ENCODE data around the gene TMEM50A.
"Not testable (repeated sequence)": the region's sequence is repeated elsewhere in the genome, so short reads cannot be mapped to it uniquely, and the experiment has no call there.

The TMEM50A gene

GRCh38 chr1:25338188-25338981 is at the start of gene TMEM50A:
Gene TMEM50A (plus strand): TSS chr1:25338334. CDS start chr1:25340487, 2,153 bp downstream.
- DNase-seq = peak; percentile 90

- DNase-seq = not testable (repeated sequence)
Observed at GRCh38 chr1:25288573-25289101, 49.5 kb upstream of the TMEM50A start.

GRCh38 chr1:25290043-25290442 is 48.1 kb upstream of the TMEM50A start:
- not testable (repeated sequence) for DNase-seq

DNA sequence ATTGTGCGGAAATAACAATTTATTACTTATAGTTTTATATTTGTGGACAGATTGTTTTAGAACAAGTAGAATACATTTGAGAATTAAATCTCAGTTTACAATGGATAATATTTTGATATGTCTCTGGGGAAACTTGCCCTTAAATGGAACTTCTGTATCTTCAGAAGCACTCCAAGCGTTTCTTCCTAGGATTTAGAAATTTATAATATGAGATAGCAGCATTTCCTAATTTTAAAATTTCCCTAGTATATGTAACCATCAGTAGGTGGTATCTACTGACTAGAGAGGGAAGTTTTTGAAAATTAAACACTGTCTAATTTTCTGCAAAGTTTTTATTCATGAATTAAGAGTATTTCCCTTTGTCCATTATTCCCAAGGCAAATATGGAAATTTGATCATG is 44.7 kb upstream of the TMEM50A start:
- not testable (repeated sequence) for DNase-seq

DNA sequence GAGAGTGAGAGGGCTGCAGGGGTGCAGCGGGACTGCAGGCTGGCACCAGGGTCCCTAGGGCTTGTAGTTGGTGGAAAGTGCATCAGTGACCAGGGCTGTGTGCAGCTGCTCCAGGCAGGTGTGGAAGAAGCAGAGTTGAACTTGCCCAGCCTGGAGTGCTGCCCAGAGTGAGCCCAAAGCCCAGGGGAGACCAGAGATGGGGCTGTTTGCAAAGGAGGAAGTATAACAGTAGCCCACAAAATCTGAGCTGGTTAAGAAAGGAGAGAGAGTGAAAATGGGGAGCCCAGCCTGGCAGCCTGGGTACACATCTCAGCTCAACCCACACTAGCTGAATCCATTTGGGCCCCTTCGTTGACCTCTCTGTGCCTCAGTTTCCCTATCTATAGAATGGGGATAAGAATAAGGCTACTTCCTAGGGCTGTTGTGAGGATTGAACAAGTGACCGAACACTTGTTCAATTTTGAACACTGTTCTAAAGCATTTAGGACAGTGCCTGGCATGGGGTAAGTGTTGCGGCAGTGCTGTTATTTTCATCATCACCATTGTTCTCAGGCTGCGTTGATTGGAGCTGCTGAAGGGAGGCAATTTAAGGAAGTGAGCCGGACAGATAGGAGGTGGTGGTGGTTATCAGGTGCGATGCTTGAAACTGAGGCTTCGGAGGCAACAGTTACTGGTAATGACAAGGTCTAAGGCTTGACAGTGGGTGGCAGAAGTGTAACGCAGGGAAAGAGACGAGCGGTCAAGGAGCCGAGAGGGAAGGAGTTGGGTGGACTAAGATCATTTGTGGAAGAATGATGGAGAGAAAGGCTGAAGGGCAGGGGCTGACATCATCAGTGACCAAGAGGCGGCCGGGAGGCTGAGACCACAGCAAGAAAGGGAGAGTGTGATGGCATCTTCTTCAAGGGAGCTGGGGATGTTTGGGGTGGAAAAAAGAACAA is 43.0 kb upstream of the TMEM50A start:
- DNase-seq = not testable (repeated sequence)

DNA sequence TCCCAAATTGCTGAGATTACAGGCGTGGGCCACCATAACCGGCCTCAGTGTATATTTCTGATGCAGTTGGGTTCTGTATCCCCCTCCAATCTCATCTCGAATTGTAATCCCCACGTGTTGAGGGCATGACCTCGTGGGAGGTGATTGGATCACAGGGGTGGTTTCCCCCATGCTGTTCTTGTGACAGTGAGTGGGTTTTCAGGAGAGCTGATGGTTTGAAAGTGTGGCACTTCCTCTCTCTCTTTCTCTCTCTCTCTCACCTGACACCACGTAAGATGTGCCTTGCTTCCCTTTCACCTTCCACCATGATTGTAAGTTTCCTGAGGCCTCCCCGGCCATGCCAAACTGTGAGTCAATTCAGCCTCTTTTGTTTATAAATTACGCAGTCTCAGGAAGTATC is 41.6 kb upstream of the TMEM50A start:
- DNase-seq = not testable (repeated sequence)

- DNase-seq = not testable (repeated sequence)
Observed at GRCh38 chr1:25300729-25301128, 37.4 kb upstream of the TMEM50A start.

- not testable (repeated sequence) for DNase-seq
Observed at GRCh38 chr1:25302330-25302729, 35.8 kb upstream of the TMEM50A start.

GRCh38 chr1:25304936-25305335 is 33.2 kb upstream of the TMEM50A start:
- not testable (repeated sequence) for DNase-seq

DNA sequence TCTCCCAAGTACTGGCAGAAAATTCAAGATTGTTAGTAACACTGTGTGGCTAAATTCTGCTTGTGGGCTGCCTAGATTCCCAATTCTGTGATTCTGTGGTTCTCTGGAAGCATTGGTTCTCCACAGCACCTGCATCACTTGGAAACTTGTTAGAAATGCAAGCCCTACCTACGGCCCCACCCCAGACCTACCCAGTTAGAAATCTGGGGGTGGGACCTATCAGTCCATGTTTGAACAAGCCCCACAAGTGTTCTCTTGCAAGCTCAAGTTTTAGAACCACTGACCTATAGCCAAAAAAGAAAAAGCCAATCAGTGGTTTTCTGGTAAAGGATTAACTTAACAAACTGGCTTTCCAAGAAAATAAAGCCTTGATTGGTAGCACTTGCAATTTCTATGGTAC is 30.0 kb upstream of the TMEM50A start:
- DNase-seq = not testable (repeated sequence)

DNA sequence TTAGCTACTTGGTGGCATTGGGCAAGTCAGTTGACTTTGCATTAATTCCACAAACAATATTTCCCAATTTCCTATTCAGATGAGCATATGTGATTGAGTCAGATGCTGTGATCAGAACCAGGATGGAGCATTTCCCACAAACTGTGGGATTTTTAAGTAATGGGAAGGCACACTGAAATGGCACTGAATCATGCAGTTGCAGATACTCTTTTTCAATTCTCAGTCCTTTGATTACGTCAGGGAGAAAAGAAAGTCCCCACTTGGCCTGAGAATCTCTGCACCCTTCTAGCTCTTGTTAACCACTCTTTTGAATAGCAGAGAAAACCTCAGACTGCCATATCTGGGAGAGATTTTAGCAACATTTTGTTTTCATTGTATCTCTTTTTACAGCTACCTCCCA is 29.0 kb upstream of the TMEM50A start:
- not testable (repeated sequence) for DNase-seq

DNA sequence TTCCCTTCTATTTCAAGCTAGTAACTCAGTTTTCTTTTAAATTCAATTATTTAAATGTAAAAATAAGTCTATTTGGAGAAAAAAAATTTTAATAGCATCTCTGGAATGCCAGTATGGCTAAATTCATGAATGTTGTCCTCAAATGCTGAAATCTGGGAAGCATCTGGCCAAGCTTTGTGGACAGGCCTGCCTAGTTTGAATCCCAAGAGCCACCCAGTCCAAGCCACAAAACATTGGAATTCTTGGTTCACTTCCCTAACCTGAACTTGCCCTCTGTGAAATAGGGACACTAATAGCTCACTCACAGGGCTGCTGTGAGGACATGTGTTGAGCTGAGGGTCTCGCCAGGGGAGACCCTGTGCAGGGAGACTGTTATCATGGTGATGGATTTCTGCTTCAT is 28.6 kb upstream of the TMEM50A start:
- not testable (repeated sequence) for DNase-seq

DNA sequence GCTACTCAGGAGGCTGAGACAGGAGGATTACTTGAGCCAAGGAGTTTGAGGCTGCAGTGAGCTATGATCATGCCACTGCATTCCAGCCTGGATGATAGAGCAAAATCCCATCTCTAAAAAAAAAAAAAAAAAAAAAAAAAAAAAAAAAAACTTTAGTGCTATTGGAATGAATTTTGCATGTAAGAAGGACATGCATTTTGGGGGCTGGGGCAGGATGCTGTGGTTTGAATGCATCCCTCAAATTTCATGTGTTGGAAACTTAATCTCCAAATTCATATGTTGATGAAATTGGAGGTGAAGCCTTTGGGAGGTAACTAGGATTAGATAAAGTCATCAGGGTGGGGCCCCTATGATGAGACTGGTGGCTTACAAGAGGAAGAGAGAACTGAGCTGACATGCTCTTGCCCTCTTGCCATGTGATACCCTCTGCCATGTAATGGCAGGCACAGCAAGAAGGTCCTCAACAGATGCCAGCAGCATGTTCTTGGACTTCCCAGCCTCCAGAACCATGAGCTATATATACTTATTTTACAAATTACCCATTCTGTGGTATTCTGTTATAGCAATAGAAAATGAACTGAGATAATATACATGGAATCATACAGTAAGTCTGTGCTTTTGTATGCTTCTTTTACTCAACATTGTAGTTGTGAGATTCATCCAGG is 25.2 kb upstream of the TMEM50A start:
- DNase-seq = not testable (repeated sequence)

- DNase-seq = not testable (repeated sequence)
Observed at GRCh38 chr1:25320314-25320938, 17.7 kb upstream of the TMEM50A start.

GRCh38 chr1:25322127-25322526 is 16.0 kb upstream of the TMEM50A start:
- DNase-seq = not testable (repeated sequence)

GRCh38 chr1:25324407-25324806 is 13.7 kb upstream of the TMEM50A start:
- not testable (repeated sequence) for DNase-seq

DNA sequence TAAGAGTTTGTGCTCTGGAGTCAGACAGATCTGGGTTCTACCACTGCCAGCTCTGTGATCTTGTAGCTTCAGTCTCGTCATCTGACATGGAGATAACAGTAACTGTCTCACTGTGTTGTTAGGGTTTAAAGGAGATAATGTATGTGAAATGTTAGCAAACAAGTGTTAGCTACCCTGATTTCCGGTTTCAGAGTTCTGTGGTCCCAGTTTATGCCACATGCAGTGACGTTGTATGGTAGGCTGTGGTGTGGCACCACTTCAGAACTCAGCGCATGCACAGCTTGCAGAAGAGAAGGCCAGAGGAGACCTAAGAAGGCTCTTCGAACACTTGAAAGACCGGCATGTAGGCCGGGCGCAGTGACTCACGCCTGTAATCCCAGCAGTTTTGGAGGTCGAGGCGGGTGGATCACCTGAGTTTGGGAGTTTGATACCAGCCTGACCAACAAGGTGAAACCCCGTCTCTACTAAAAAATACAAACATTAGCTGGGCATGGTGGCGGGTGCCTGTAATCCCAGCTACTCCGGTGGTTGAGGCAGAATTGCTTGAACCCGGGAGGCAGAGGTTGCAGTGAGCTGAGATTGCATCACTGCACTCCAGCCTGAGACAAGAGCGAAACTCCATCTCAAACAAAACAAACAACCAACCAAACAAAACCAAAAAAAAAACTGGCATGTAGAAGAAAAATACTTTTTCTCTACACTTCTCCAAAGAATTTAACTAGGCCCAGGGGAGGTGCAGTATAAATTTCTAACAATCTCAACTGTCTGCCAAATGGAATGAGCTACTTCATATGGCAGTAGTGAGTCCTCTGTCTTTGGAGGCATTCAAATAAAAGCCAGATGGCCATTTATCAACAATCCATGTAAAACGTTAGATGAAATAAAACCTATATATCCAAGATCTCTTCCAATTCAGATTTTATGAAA is 10.0 kb upstream of the TMEM50A start:
- not testable (repeated sequence) for DNase-seq

- DNase-seq = not testable (repeated sequence)
Observed at GRCh38 chr1:25328791-25329185, 9.3 kb upstream of the TMEM50A start.

DNA sequence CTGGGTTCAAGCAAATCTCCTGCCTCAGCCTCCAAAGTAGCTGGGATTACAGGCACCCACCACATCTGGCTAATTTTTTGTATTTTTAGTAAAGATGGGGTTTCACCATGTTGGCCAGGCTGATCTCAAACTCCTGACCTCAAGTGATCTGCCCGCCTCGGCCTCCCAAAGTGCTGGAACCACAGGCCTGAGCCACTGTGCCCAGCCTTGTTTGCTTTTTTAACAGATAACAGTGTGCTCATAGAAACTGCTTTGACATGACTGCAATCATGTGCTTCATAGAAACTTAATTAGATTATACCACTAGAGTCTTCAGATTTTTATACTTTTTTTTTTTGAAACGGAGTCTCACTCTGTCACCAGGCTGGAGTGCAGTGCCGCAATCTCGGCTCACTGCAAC is 8.8 kb upstream of the TMEM50A start:
- DNase-seq = not testable (repeated sequence)

DNA sequence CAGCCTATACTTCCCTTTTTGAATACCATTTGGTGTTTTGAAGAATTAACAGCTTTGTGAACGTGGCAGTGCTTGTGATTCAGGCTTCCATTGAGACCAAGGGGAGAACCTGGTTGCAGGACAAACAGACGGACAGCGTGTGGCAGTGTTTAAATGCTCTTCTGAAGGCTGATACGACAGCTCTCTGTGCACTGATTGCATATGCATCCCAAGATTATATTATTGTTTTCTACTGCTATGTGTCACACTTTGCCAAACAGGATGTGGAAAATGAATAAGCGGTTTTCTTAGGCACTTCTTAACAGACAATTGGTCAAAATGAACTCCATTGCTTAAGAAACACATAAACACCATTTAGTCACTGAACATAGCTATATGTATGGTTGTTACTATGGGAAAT is 8.2 kb upstream of the TMEM50A start:
- not testable (repeated sequence) for DNase-seq

GRCh38 chr1:25336922-25337354 is 1.2 kb upstream of the TMEM50A start:
- not testable (repeated sequence) for DNase-seq
